Measurements from ENCODE around the gene PCDH12.

Gene PCDH12

GRCh38 chr5:141958546-141959172, 657 bp upstream of the PCDH12 start:
- H3K4me3 ChIP-seq (ENCODE audit: low read length) = no peak overlapping the region
- no peak for TF ChIP-seq ZNF274 (IDR thresholded peaks at IDR 0.05; ENCODE audit: low read depth, low read length)

DNA sequence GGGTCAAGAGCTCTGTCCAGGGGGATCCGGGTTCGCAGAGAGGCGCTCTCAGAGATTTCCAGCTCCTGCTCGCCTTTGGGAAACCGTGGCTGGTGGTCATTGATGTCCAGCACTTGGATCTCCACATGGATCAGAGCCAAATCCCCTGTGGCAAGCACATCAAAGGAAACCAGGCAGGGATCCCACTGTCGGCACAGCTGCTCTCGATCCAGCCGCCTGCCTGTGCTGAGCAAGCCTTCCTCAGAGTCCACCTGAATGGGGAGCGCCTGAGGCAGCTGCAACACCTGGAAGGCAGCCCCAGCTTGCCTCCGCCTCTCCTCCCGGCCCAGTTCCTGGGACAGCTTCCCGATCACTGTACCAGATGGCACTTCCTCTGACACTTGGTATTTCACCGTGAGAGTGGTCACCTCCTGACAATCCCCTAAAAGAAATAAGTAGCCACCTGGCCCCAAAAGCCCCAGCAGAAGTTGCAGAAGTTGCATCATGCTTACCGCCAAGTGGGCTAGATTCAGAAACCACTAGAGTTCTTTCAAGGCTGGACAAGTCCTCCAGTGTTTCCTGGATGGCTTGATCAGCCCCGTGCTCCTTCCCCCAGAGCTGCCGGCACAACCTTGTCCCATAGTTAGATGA, 520 bp downstream of the PCDH12 start:
- TF ChIP-seq ZNF274 (IDR thresholded peaks at IDR 0.05; ENCODE audit: low read depth, low read length) = no peak
- no peak overlapping the region for H3K4me3 ChIP-seq (ENCODE audit: low read length)

DNA sequence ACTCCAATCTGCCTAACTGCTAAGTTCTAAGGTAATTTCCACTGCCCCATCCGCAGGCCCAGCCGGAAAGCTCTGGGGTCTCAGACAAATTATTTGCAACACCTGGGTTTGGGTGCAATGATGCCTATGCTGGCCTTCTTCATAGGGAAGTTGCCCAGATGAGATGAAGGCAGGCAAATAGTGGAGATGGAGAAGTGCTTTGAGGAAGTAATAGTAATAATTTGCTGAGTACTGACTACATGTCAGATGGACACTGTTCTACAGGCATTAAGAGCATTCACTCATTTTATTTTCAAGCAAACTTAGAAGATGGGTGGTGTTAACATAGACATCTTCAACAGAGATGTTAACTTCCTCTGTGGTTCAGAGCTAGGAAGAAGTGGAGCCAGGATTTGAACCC, 3.8 kb downstream of the PCDH12 start:
- no peak for TF ChIP-seq ZNF274 (IDR thresholded peaks at IDR 0.05; ENCODE audit: low read depth, low read length)
- H3K4me3 ChIP-seq (ENCODE audit: low read length) = no peak overlapping the region

DNA sequence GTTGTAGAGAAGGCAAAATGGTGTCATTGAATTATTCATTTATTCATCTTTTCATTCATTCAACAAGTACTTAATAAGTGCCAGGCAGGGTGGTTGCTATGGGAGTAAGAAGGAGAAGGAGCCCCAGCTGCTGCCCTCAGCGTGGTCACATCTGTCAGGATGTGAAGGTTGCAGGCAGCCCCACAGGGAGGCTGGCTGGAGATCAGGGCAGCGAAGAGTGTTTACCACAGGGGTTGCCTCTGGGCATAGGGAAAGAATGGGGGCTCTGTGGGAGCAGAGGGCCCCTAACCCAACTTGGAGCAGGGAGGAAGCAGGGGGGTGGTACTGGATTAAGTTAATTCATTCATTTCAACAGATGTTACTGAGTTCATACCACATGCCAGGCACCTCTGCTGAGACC, 6.0 kb downstream of the PCDH12 start:
- no peak overlapping the region for H3K4me3 ChIP-seq (ENCODE audit: low read length)
- TF ChIP-seq ZNF274 (IDR thresholded peaks at IDR 0.05; ENCODE audit: low read depth, low read length) = no peak

DNA sequence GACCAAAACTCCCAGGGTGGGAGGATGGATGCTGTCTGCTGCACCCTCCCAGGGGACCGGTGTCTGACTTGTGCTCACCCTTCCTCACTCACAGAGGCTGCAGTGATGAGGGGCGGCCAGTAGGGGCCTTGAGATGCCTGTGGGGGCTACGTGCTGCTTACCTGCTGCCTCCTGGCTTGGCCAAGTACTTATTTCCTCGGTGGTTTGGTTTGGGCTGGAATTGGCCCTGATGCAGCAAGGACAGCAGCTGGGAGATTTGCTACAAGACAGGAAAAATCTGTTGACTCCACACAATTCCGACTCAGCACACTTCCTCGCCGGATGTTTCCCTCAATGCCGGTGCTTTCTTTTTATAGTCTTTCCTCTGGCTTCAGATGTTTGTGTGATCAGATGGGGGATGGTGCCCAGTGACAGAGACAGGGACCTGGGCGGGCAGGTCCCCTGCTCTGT, 6.6 kb downstream of the PCDH12 start:
- TF ChIP-seq ZNF274 (IDR thresholded peaks at IDR 0.05; ENCODE audit: low read depth, low read length) = no peak
- H3K4me3 ChIP-seq (ENCODE audit: low read length) = no peak overlapping the region

GRCh38 chr5:141950207-141951005, 7.6 kb downstream of the PCDH12 start:
- no peak overlapping the region for H3K4me3 ChIP-seq (ENCODE audit: low read length)
- TF ChIP-seq ZNF274 (IDR thresholded peaks at IDR 0.05; ENCODE audit: low read depth, low read length) = no peak

DNA sequence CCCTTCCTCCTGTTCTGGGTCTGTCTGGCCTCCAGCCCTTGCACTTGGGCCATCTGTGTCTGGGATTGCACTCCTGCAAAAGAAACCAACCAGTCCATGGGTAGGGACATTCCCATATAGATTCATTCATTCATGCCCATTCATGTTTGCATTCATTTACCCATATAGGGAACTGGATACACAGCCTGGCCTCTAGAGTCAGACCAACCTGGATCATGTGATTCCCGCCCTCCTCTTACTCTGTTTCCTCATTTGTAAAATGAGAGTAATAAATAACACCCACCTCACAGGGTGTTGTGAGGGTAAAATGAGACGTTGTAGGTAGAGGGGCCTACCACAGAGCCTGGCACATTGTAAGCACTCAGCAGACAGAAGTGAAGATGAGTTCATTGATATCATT, 8.5 kb downstream of the PCDH12 start:
- H3K4me3 ChIP-seq (ENCODE audit: low read length) = no peak overlapping the region
- no peak for TF ChIP-seq ZNF274 (IDR thresholded peaks at IDR 0.05; ENCODE audit: low read depth, low read length)

- no peak overlapping the region for H3K4me3 ChIP-seq (ENCODE audit: low read length)
- no peak for TF ChIP-seq ZNF274 (IDR thresholded peaks at IDR 0.05; ENCODE audit: low read depth, low read length)
Observed at GRCh38 chr5:141948812-141949211, 9.2 kb downstream of the PCDH12 start.

DNA sequence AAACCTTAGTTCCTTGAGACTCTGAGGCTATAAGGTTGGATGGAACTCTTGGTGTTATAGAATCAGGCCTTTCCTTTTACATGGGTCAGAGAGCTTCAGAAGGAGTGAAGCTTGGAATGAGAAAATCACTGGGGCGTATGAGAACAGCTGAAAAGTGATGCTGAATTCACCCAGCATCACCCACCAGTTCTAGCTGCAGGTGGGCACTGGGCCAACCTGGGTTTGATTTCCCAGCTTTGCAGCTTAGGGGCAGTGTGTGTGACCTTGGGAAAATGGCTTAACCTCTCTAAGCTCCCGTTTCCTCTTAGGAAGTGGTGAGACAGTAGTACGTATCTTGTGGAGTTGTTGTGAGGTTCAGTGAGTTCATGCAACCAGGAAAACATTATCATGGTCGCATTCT, 10.7 kb downstream of the PCDH12 start:
- no peak overlapping the region for H3K4me3 ChIP-seq (ENCODE audit: low read length)
- TF ChIP-seq ZNF274 (IDR thresholded peaks at IDR 0.05; ENCODE audit: low read depth, low read length) = no peak

DNA sequence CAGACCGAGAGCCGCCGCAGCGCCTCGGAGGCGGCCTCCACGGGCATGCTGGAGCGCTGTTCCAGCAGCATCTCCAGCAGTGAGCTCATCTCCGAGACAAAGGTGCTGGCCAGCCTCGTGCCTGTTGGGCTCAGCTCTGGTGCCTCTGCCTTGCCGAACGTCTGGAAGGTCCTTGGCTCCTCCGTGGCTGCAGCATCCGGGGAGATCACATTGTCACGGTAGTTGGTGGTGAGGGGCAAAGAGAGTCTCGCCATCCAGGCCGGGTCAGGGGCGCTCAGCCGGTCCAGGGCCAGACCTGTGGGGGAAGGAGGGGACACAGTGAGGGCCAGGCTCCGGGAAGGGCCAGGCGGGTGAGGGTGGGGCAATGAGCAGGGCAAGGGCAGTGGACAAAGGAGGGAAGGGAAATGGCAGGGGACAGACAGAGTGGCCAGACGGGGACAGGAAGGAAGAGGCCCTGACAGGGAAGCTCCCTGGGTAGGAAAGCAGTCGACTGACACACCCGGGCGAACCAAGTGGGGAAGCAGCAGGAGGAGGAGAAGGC, 12.4 kb downstream of the PCDH12 start:
- no peak for TF ChIP-seq ZNF274 (IDR thresholded peaks at IDR 0.05; ENCODE audit: low read depth, low read length)
- H3K4me3 ChIP-seq (ENCODE audit: low read length) = no peak overlapping the region

- no peak overlapping the region for H3K4me3 ChIP-seq (ENCODE audit: low read length)
- no peak for TF ChIP-seq ZNF274 (IDR thresholded peaks at IDR 0.05; ENCODE audit: low read depth, low read length)
Observed at GRCh38 chr5:141944076-141944475, 13.9 kb downstream of the PCDH12 start.

DNA sequence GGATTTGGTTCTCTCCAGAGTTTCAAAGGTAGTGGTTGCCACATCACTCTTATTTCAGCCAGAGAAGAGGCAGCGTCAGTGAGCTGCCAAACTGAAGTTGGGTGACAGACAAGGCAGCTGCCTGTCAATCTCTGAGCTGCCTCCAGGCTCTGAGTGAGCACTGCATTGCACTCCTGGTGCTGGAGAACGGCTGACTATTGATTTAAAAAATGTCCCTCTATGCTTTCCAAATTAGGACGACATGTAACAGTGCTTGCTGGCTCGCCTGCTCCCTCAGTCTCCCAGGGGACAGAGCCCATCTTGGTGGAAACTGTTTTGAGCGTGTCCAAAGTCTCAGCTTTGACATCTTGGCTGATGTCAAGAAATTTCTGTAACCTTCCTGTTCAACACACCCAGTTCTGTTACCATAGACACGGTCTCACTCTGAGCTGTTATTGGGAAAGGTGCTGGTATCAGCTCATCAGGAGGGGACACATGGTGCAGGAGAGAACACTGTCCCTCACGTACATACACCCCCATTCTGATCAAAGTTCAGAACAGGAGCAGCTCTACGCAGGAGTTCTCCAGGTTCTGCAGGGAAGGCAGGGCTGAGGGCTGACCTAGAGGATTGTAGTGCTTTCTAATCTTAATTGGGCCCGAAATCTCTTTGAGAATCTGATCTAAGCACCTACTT, 15.7 kb downstream of the PCDH12 start:
- no peak for TF ChIP-seq ZNF274 (IDR thresholded peaks at IDR 0.05; ENCODE audit: low read depth, low read length)
- no peak overlapping the region for H3K4me3 ChIP-seq (ENCODE audit: low read length)

GRCh38 chr5:141941779-141942178, 16.2 kb downstream of the PCDH12 start:
- TF ChIP-seq ZNF274 (IDR thresholded peaks at IDR 0.05; ENCODE audit: low read depth, low read length) = no peak
- H3K4me3 ChIP-seq (ENCODE audit: low read length) = no peak overlapping the region

GRCh38 chr5:141941307-141941706, 16.7 kb downstream of the PCDH12 start:
- TF ChIP-seq ZNF274 (IDR thresholded peaks at IDR 0.05; ENCODE audit: low read depth, low read length) = no peak
- H3K4me3 ChIP-seq (ENCODE audit: low read length) = no peak overlapping the region

All from GM08714 (cell line).